ENCODE results near the gene PROC.
"Not testable (repeated sequence)": the region's sequence is repeated elsewhere in the genome, so short reads cannot be mapped to it uniquely, and the experiment has no call there.

Gene PROC

GRCh38 chr2:127449898-127450297 lies 31.7 kb downstream of the PROC start:
- ATAC-seq (replicated peaks; ENCODE audit: extremely low read depth, poor library complexity, severe bottlenecking) (no peak), DNase-seq (ENCODE audit: low spot score in 2 of 2) (no peak)
- peaks cover 4% of the 10 kb centered on the region for H3K36me3 Mint-ChIP-seq (ENCODE audit: insufficient read depth)
- H3K9me3 Mint-ChIP-seq, result peaks cover 4% of the 10 kb centered on the region
- no peak overlapping the region for H3K4me3 Mint-ChIP-seq
- H3K27me3 Mint-ChIP-seq, result no peaks in the 10 kb centered on the region
- H3K27ac Mint-ChIP-seq (ENCODE audit: low read depth), result no peak overlapping the region
- no peaks in the 10 kb centered on the region for H3K4me1 Mint-ChIP-seq

- peaks cover 11% of the 10 kb centered on the region for H3K4me1 Mint-ChIP-seq
- H3K36me3 Mint-ChIP-seq (ENCODE audit: insufficient read depth), result peaks cover 9% of the 10 kb centered on the region
- DNase-seq (ENCODE audit: low spot score in 2 of 2), result no peak
- no peaks in the 10 kb centered on the region for H3K9me3 Mint-ChIP-seq
- ATAC-seq (replicated peaks; ENCODE audit: extremely low read depth, poor library complexity, severe bottlenecking), result no peak
- H3K27me3 Mint-ChIP-seq, result no peaks in the 10 kb centered on the region
- H3K4me3 Mint-ChIP-seq, result no peak overlapping the region
- H3K27ac Mint-ChIP-seq (ENCODE audit: low read depth), result no peak overlapping the region
Observed at GRCh38 chr2:127451981-127452380, 33.8 kb downstream of the PROC start.

- H3K4me3 Mint-ChIP-seq; ATAC-seq (replicated peaks; ENCODE audit: extremely low read depth, poor library complexity, severe bottlenecking): not testable (repeated sequence)
Observed at GRCh38 chr2:127452423-127452822, 34.2 kb downstream of the PROC start.

GRCh38 chr2:127453013-127453391 lies 34.8 kb downstream of the PROC start:
- Mint-ChIP-seq H3K27me3 (no peaks in the 10 kb centered on the region), H3K9me3 (no peaks in the 10 kb centered on the region), H3K4me1 (peaks cover 11% of the 10 kb centered on the region), H3K27ac (ENCODE audit: low read depth) (no peak overlapping the region), H3K4me3 (no peak overlapping the region), H3K36me3 (ENCODE audit: insufficient read depth) (peaks cover 9% of the 10 kb centered on the region)
- DNase-seq (ENCODE audit: low spot score in 2 of 2) (no peak), ATAC-seq (replicated peaks; ENCODE audit: extremely low read depth, poor library complexity, severe bottlenecking) (no peak)

More at GRCh38 chr2:127452423-127452822, 34.2 kb downstream of the PROC start:
- not testable (repeated sequence) for DNase-seq (ENCODE audit: low spot score in 2 of 2); H3K27ac Mint-ChIP-seq (ENCODE audit: low read depth); H3K9me3 Mint-ChIP-seq; H3K27me3 Mint-ChIP-seq; H3K36me3 Mint-ChIP-seq (ENCODE audit: insufficient read depth)
- H3K4me1 Mint-ChIP-seq, result peaks cover 11% of the 10 kb centered on the region

GRCh38 chr2:127453392-127454171 lies 35.4 kb downstream of the PROC start:
- Mint-ChIP-seq H3K36me3 (ENCODE audit: insufficient read depth) (peaks cover 9% of the 10 kb centered on the region), H3K27me3 (no peaks in the 10 kb centered on the region), H3K4me1 (peaks cover 11% of the 10 kb centered on the region), H3K4me3 (no peak overlapping the region), H3K27ac (ENCODE audit: low read depth) (no peak overlapping the region), H3K9me3 (no peaks in the 10 kb centered on the region)
- DNase-seq (ENCODE audit: low spot score in 2 of 2), result no peak
- no peak for ATAC-seq (replicated peaks; ENCODE audit: extremely low read depth, poor library complexity, severe bottlenecking)

GRCh38 chr2:127454595-127455565 lies 36.7 kb downstream of the PROC start:
- Mint-ChIP-seq H3K36me3 (ENCODE audit: insufficient read depth) (peaks cover 9% of the 10 kb centered on the region), H3K4me3 (no peak overlapping the region), H3K27ac (ENCODE audit: low read depth) (no peak overlapping the region), H3K4me1 (peaks cover 11% of the 10 kb centered on the region), H3K27me3 (no peaks in the 10 kb centered on the region), H3K9me3 (no peaks in the 10 kb centered on the region)
- no peak for ATAC-seq (replicated peaks; ENCODE audit: extremely low read depth, poor library complexity, severe bottlenecking)
- no peak for DNase-seq (ENCODE audit: low spot score in 2 of 2)

- ATAC-seq (replicated peaks; ENCODE audit: extremely low read depth, poor library complexity, severe bottlenecking) (peak; percentile 76), DNase-seq (ENCODE audit: low spot score in 2 of 2) (no peak)
- H3K9me3 Mint-ChIP-seq, result no peaks in the 10 kb centered on the region
- H3K27ac Mint-ChIP-seq (ENCODE audit: low read depth), result peak overlapping the region; percentile 8
- peaks cover 11% of the 10 kb centered on the region for H3K4me1 Mint-ChIP-seq
- H3K36me3 Mint-ChIP-seq (ENCODE audit: insufficient read depth), result peaks cover 9% of the 10 kb centered on the region
- no peak overlapping the region for H3K4me3 Mint-ChIP-seq
- H3K27me3 Mint-ChIP-seq, result no peaks in the 10 kb centered on the region
Observed at GRCh38 chr2:127455566-127456493, 37.6 kb downstream of the PROC start.

GRCh38 chr2:127456960-127457359 lies 38.7 kb downstream of the PROC start:
- no peak overlapping the region for H3K4me3 Mint-ChIP-seq
- H3K27me3 Mint-ChIP-seq, result no peaks in the 10 kb centered on the region
- H3K9me3 Mint-ChIP-seq, result no peaks in the 10 kb centered on the region
- DNase-seq (ENCODE audit: low spot score in 2 of 2), result no peak
- H3K4me1 Mint-ChIP-seq, result peaks cover 11% of the 10 kb centered on the region
- peaks cover 8% of the 10 kb centered on the region for H3K36me3 Mint-ChIP-seq (ENCODE audit: insufficient read depth)
- H3K27ac Mint-ChIP-seq (ENCODE audit: low read depth), result no peak overlapping the region
- no peak for ATAC-seq (replicated peaks; ENCODE audit: extremely low read depth, poor library complexity, severe bottlenecking)

GRCh38 chr2:127462461-127462860 lies 44.2 kb downstream of the PROC start:
- no peaks in the 10 kb centered on the region for H3K27me3 Mint-ChIP-seq
- no peaks in the 10 kb centered on the region for H3K9me3 Mint-ChIP-seq
- no peak overlapping the region for H3K27ac Mint-ChIP-seq (ENCODE audit: low read depth)
- no peak for DNase-seq (ENCODE audit: low spot score in 2 of 2)
- no peaks in the 10 kb centered on the region for H3K4me1 Mint-ChIP-seq
- no peak overlapping the region for H3K4me3 Mint-ChIP-seq
- peaks cover 1% of the 10 kb centered on the region for H3K36me3 Mint-ChIP-seq (ENCODE audit: insufficient read depth)
- ATAC-seq (replicated peaks; ENCODE audit: extremely low read depth, poor library complexity, severe bottlenecking), result no peak

- Mint-ChIP-seq H3K36me3 (ENCODE audit: insufficient read depth) (peaks cover 1% of the 10 kb centered on the region), H3K4me3 (no peak overlapping the region), H3K9me3 (no peaks in the 10 kb centered on the region), H3K27me3 (no peaks in the 10 kb centered on the region), H3K27ac (ENCODE audit: low read depth) (no peak overlapping the region), H3K4me1 (no peaks in the 10 kb centered on the region)
- ATAC-seq (replicated peaks; ENCODE audit: extremely low read depth, poor library complexity, severe bottlenecking) (no peak), DNase-seq (ENCODE audit: low spot score in 2 of 2) (no peak)
Observed at GRCh38 chr2:127463155-127463991, 45.1 kb downstream of the PROC start.

GRCh38 chr2:127464470-127465257 lies 46.4 kb downstream of the PROC start:
- Mint-ChIP-seq H3K27ac (ENCODE audit: low read depth) (no peak overlapping the region), H3K27me3 (no peaks in the 10 kb centered on the region), H3K9me3 (no peaks in the 10 kb centered on the region), H3K36me3 (ENCODE audit: insufficient read depth) (peaks cover 6% of the 10 kb centered on the region), H3K4me3 (no peak overlapping the region), H3K4me1 (no peaks in the 10 kb centered on the region)
- DNase-seq (ENCODE audit: low spot score in 2 of 2), result no peak
- no peak for ATAC-seq (replicated peaks; ENCODE audit: extremely low read depth, poor library complexity, severe bottlenecking)

Data from central memory CD8-positive, alpha-beta T cell (primary cell).